Activated T-cell treated with anti-CD3 and anti-CD28 coated beads, Interleukin-2, amount 50 U/mL, for 48 hours (primary cell): ENCODE measurements around the gene GNPAT.

Experiments used
- DNase-seq, 2 experiments: peaks; one replicate each; pipeline ENCODE4 v3.0.0-alpha.2; 2020

Gene GNPAT

DNA sequence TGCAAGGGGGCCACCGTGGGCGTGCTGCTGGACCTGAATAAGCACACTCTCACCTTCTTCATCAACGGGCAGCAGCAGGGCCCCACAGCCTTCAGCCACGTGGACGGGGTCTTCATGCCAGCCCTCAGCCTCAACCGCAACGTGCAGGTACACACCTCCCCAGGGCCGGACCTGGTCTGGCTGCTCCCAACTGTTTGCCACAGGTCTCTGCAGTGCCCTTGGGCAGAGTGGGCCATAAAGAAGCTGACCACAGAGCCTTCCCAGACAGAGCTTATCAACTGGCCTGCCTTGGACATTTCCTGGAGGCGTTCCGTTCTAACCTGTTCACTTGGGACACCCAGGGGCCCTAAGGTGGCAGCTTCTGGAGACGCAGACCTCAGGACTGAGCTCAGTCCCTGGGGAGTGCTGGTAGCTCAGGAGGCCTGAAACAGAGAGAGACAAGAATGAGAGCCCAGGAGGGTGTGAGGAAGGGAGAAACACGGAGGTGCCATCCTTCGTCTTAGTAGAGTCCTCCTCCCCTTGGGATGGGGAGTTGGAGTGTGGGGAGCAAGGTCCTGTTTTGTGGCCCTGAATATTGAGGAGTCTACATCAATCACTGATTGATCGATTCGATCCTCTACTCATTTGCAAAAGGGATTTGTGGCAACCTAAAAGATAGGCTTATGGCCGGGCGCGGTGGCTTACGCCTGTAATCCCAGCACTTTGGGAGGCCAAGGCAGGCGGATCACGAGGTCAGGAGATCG, 27.0 kb upstream of the GNPAT start:
- DNase-seq, result no peak

DNA sequence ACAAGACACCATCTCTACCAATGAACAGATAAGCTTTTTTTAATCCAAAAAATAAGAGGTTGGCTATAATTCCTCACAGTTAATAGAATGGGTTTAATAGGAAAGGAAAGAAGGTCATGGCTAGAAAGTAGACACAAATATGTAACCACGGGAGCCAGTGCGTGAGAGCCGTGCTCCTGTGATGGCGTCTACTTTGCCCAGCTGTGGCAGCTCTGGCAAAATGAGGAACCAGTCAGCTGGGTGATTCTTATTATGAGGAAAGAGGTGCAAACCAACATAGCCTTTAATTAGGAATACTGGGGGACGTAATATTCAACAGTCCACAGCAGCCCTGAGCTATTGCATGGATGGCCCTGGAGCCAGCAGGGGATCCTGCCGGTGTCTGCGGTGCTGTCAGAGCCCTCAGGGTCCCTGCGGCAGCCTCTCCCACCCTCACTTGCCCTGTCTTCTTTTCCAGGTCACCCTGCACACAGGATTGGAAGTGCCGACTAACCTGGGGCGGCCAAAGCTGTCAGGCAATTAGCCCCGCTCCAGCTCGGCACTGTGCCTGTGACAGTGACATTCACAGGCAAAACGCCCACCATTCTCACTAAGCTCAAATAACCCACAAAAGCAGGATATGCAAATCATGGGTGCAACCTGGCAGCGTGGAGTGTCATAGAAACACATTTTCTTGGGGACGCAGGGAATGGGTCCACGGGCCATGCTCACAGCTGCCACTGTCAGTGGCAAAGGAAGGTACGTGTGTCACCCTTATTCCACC, 25.9 kb upstream of the GNPAT start:
- DNase-seq, result peak in 1 of 2 experiments; percentile 25

DNA sequence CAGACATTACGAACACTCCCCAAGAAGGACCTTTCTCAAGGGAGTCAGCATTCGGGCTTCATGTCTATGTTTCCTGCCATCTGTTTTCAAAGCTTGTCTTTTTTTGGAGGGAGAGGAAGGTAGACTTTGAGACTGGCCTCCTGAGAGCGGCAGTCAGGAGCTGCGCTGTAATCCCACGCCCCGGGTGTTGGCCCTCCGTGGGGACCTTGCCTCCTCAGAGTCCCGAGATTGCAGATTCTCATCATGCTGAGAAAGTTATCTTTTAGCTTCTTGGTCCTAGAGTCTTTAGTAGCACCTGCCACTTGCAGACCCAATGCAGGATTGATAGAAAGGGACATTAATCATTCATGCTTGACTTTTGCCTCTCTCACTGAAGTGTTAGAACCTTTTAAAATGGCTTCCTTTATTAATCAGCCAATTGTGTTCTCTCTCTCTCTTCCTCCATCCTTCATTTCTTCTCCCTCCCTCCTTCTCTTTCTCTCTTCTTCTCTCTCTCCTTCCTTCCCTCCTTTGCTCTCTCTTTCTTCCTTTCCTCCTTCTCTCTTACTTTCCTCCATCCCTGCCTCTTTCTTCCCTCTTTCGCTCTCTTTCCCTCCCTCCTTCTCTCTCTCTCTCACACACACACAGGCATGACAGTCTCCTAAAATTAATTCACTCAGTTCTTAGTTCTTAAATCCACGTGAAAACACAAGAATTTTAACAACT, 25.2 kb upstream of the GNPAT start:
- no peak for DNase-seq

DNA sequence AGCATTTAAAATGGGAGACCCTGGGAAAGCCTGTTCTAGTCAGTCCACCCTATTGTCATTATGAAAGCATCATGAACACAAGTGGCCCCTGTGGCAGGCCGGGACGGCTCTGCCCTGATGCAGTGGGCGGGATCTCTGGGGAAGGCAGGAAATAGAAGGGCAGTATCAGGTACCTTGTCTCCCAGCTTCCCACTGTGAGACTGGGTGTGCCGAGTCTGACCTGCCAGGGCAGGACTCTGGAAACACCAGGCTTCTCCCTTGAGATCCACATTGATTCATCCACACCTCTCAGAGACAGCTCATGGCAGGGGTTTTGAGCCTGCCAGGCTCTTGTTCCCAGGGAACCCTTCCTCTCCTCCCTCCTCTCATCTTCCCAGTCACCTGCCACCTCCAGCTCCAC, 24.5 kb upstream of the GNPAT start:
- DNase-seq, result no peak

DNA sequence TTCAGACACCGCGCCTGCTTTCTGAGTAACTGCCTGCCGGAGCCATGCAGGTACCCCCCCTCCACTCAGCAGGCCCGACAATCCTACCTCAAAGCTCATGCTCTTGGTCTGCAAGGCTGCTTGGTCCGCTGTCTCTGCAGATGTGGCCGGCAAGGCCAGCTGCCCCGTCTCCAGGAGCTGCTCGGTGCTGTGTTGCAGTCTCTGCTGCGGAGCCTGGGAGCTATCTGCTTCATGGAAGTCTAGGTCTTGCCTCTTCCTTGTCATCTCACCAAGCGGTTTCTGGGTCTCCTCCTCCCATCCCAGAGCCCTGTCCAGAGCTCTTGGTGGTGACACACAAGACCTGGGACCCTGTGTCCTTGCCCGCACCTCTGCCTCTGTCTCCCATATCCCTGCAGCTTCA, 24.0 kb upstream of the GNPAT start:
- no peak for DNase-seq

DNA sequence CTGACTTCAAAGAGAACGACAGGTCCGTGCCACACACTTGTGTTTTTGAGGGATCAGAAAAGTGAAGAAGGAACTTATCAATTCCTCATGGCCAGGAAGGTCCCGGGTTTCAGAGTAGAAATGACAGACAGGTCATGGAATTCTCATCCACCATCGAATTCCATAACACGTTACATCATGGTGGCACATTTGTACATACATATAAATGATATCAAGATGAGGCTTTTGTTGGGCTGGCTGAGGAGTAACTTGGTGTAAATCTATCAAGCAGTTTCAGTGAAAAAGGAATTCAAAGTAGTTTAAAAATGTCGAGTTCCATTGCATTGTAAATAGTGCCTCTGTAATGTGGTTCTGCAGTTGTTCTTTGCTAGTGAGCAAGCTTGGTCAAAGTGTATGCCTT, 22.9 kb upstream of the GNPAT start:
- DNase-seq, result no peak

DNA sequence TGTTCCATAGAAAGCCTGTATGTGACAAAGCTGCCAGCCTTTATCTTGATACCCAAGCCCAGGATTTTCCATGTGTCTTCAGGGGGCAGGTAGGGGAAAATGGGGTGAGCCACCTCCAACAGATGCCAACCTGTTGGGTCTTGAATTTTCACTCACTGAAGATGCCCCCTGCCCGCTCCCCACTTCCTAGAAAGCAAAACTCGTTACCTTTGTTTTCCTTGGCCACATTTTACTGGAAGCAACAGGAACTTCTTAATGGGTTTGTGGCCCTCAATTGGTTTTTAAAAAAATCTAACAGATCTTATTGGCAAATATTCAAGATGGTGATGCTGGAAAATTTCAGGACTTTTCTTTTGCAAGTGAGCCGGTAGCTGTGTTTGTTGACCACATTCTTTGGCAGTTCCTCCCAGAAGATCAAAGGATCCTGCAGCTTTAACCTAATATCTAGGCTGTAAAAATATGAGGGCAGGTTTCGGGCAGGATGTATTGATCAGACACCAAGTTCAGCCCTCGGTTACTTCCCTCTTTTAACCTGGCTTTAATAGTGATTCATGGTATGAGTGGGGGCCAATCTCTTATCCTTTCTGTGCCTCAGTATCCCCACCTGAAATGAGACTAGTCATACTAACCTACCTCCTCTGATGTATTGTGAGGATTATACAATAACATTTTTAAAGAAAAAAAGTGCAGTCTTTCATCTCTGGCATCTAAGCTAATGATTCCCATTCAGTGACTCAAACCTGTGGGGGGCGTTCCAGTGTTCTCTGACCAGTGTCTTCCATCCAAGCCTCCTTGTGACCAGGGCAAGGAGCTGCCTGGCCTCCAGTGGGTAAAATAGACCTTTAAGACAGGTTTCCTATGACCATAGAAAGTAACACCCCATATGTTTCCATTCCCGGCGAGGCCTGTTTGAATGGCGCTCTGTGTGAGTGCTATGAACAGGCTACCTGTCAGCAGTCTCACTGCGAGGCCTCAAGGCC, 21.3 kb upstream of the GNPAT start:
- DNase-seq, result no peak

DNA sequence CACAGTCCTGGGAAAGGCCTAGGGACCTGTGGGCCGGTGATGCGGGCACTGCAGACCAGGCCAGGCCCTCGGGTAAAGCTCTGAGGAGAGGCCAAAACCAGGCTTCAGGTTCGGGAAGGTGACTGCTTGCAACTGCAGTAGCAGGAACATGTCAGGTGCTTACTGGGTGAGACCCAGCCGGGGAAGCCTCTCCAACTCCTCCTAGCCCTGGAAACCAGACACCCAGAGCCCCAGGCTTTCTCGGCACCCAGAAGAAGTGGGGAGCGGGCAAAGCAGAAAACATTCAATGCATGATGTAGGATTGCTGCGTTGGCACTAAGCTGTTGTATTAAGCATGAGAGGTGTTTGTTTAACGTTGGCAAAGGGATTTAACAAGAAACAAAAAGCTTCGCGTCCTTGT, 20.2 kb upstream of the GNPAT start:
- no peak for DNase-seq

DNA sequence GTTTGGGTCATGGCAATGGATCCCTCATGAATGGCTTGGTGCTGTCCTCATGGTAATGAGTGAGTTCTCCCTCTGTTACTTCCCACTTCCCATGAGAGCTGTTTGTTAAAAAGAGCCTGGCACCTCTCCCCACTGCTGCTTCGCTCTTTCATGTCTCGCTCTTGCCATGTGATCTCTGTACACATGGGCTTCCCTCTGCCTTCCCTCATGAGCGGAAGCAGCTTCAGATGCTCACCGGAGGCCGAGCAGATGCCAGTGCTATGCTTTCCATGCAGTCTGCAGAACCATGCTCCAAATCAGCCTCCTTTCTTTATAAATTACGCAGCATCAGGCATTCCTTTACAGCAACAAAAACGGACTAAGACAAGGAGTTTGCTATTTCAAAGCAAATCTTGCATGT, 14.9 kb upstream of the GNPAT start:
- DNase-seq, result no peak

DNA sequence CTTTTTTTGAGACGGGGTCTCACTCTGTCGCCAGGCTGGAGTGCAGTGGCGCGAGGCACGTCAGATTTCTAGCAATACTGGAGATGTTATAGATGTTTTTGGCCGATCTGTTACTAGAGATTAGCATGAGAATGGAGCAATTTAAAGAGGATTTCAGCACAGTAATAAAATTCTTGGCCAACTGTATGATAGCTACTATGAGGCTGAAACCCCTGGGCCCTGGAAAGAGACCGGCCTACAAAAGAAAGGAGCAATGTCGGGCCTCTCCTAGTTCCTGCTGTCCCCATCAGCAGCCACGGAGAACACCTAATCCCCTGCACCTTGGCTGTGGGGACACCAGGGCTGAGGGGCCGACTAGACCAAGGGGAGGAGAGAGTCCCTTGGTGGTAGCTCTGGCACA, 9.5 kb upstream of the GNPAT start:
- DNase-seq, result no peak

DNA sequence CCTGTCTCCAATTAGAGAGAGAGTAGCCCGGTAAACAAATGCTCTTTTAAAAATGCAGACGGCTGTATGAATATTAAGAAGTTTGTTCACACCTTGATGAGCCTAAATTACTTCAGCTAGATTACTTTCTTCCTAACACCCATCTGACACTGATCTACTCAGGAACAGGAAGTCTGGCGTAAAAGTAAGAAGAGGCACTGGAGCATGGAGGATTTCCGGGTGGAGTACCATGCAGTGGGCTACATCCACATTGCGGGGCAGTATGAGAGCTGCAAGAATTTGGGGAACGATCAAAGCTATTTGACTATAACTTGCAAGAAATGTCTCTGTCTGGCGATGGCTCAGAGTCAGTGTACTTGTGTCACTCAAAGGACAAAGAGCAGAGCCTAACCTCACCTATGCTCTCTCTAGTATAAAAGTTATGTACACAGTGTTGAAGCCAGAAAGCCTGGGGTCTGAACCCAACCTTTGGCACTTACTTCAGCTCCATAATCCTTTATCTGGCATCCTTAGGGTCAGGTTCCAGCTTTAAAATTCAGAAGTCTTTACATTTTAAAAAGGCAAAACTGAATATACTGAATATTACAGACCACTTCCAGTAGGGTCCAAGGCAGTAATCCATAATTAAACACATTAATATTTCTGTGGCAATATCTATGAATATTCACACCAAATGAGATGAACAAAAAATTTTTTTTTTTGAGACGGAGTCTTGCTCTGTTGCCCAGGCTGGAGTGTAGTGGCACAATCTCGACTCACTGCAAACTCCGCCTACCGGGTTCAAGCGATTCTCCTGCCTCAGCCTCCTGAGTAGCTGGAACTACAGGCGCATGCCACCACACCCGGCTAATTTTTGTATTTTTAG, 7.9 kb upstream of the GNPAT start:
- no peak for DNase-seq

DNA sequence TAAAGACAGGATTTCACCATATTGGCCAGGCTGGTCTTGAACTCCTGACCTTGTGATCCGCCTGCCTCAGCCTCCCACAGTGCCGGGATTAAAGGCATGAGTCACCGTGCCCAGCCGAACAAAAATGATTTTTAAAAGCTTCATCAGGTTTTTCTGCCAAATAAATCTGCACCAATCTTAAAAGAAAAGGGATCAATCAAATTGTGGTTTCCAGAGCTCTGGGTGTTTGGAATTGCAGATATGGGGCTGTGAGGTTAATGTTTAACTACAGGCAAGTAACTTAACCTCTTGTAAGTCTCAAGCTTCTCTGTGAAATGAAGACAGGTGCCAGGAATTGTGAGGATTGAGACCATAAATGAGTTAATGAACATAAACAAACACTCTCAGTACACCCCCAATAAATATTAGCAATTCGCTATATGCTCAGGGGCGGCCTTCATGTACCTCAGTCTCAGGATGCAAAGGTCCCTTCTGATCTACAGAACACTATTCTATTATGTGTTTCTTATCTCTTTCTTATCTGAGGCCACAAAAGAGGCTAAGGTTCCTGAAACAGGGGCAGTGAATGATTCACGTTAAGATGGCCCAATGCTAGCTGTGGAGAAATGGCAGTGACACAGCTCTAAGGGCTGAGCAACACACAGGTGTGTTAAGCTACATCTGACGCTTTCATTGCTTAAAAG, 7.1 kb upstream of the GNPAT start:
- no peak for DNase-seq

DNA sequence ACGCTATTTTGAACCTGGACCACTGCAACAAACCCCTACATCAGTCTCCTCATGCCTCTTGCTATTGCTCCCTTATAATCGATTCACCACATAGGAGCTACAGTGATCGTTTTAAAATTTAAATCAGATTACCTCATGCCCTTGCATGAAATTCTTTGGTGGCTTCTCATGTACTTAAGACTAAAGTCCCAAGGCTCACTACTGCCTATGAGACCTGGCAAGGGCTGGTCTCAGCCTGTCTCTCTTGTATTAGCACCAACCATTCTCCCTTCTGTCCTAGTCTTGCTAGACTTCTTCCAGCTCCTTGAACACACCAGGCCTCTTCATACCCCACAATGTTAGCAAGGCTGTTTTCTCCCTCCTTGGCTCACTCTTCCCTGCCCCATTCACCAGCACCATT, 6.5 kb upstream of the GNPAT start:
- no peak for DNase-seq

DNA sequence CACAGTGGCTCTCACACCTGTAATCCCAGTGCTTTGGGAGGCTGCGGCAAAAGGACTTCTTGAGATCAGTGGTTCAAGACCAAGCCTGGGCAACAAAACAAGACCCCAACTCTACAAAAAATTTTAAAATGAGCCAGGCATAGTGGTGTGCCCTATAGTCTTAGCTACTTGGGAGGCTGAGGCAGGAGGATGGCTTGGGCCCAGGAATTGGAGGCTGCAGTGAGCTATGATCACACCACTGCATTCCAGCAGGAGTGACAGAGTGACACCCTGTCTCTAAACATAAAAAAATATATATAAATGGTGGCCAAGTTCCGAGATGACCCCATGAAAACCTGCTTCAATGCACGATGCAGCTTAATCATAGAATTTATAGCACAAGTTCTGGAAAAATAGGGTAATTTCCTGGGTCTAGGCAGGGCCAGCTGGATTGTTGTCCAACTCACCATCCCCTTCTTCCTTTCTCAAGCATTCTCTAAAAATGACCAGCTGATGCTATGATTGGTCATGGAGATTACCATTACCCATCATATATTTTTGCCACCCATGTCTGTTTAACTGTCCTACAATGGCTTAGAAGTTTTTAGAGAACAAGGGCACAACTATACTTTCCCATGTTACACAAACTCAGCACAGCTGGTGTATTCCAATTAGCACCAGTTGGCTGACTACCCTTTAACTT, 5.3 kb upstream of the GNPAT start:
- DNase-seq, result no peak

DNA sequence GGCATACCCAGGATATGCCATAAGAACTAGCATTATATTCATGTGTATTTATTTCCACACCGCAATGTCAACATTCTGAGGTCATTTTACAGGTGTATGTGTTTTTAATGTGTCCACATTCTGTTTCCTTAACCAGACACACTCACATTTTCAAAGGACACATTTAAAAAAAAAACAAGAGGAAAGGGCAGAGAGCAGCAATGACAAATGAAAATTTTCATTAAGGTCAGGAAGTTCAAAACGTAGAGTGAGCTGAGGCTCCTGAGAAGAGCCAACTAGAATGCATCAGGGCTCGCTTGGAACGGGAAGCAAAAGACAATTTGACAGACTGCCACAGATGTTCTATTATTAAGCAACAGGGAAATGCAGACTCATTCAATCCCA, 4.8 kb upstream of the GNPAT start:
- no peak for DNase-seq

DNA sequence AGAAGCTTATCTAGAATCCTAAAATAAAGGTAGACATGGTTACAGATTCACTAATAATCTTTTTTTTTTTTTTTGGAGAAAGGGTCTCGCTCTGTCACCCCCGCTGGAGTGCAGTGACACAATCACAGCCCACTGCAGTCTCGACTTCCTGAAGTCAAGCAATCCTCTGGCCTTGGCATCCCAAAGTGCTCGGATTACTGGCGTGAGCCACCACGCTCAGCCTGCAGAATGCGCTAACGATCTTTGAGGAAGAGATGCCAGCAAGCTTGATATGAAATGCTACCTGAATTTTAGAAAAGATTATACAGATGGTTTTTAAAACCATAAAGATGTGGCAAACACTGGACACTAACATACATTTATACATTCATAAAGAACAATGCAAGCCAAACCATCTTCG, 4.1 kb upstream of the GNPAT start:
- DNase-seq, result no peak

DNA sequence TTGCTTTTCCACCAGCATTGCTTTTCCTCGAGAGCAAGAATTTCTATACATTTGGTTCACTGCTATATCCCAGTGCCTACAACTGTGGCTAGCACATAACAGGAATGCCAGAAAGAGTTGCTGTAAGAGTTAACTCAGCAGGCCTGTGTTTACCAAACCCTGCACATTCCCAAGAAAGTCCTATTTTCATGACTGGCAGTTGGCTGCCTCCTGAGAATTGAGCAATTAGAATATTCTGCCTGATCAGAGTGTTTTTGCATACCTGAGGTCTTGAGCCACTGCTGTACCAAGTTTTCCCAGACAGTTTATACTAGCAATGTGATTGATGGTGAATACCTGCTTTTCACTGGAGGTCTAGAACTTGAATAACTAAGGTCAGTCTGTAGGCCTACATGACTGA, 2.7 kb upstream of the GNPAT start:
- no peak for DNase-seq

DNA sequence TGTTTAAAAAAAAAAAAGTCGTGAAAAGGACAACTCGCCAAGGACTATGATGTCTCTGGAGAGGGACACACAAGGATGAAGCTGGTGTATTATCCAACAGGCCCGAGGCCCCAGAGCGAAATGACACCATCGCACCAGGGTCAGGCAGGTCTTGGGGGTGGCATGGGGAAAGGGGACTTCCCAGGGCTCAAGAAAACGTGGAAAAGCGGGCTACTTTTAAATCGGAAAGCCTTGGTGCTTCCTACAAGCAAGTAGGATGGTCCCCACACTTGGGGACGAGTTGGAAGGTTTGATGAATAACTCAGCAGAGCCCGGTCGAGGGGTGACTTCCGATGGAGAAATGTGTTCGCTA, 505 bp upstream of the GNPAT start:
- DNase-seq, result no peak

DNA sequence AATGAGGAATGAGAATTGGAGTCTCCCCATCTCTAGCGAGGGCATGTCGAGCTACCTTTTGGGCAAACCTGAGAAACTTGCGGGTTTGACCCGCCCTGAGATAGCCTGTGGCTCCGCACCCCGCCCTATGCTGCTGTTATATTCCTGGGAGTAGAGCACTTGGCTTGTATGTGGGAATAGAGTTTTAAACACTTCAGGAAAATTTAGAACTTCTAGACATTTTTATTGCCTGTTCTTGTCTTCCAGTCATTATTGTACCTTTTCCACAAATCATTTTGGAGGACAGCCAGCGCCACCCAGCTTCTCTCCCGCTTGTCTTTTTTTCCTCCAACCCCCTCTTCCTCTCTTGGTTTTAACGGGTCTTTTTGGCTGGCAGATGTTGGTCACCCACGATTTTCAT, 738 bp downstream of the GNPAT start:
- DNase-seq, result no peak

DNA sequence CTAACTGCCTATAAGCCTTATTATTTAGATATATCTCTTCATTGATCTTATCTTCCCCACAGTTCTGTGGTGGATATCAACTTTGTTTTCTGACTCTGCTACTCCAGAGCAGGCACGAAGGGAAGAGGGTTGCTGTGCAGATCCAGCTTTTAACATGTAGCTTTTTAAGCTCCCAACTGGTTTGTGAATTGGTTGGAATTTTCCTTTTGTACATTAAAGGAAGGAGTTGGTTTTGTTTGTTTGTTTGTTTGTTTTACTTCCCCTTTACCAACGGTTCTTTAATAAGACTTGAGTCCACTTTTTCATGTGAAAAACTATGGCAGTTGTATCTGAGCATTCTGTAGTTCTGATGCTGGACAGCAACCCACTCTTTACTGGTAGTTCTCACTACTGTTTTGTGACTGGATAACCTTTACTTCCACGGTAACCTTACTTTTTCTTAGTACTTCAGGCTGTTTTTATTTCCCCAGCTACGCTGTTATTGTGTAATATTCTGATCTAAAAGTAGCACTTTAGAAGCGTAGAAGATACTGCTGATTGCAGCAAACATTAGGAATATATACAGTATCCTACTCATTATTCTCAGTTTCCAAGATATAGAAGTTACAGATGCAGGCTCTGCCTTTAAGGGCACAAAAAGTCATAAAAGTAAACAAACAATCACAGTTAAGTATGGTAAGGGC, 1.6 kb downstream of the GNPAT start:
- no peak for DNase-seq
